GM21528 (cell line): ENCODE results near the gene POU2F3.
"Not testable (repeated sequence)": the region's sequence is repeated elsewhere in the genome, so short reads cannot be mapped to it uniquely, and the experiment has no call there.

Source experiments
- ATAC-seq: cut with Tn5 transposase; IDR thresholded peaks from one replicate; pipeline ENCODE4 v1.9.1; 2021; ENCODE audit warnings: mild to moderate bottlenecking, moderate library complexity; ENCODE audit not compliant: unreplicated experiment, low FRiP score

The POU2F3 gene

GRCh38 chr11:120248551-120249278 lies 8.8 kb downstream of the POU2F3 start:
- no peak for ATAC-seq

DNA sequence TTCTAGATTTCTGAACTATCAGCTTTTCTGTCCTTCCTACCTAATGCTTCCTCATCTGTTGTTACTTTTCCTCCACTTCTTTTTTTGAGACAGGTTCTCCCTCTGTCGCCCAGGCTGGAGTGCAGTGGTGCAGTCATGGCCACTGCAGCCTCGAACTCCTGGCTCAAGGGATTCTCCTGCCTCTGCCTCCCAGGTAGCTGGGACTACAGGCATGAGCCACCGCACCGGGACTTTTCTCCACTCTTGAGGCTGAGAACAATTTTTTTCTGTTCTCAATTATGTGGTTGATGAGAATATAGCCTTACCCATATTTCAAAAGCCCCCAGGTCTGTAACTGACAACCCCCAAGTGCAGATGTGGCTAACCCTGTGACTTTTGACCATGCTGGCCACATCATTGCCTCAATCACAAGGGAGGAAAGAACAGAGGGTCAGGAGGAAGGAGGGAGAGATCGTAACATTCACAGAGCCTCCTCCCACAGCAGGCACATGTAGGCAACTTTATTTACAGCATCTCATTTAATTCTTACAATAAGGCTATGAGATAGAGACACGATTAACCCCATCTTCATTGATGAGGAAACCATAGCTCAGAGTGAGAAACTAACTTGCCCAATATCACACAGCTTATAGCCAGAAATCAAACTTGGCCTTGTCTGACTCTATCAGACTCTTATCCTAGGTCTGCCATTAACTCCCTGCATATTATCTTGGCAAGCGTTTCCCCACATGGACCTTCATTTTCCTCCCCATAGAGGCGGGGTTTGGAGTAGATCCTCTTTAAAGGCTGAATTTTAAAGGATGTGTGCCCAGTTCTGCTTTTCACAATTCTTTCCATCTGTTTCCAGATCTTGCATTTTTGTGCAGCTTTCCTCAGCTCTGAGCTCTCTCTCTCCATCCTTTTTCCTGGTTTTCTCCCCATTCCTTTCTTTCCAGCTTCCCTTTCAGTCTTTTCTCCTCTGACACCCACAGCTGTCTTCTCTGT lies 9.6 kb downstream of the POU2F3 start:
- no peak for ATAC-seq

DNA sequence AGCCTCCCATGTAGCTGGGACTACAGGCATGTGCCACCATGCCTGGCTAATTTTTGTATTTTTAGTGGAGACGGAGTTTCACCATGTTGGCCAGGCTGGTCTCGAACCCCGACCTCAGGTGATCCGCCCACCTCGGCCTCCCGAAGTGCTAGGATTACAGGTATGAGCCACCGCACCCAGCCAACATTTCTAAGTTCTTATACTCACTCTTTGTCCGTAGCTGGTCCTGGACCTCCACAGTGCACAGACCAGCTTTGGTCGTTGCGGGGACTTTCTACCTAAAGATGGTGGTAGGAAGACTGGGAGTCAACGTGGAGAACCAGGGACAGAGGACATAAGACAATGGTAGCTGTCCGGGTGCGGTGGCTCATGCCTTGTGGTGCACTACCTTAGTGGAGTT lies 13.4 kb downstream of the POU2F3 start:
- ATAC-seq, result not testable (repeated sequence)

DNA sequence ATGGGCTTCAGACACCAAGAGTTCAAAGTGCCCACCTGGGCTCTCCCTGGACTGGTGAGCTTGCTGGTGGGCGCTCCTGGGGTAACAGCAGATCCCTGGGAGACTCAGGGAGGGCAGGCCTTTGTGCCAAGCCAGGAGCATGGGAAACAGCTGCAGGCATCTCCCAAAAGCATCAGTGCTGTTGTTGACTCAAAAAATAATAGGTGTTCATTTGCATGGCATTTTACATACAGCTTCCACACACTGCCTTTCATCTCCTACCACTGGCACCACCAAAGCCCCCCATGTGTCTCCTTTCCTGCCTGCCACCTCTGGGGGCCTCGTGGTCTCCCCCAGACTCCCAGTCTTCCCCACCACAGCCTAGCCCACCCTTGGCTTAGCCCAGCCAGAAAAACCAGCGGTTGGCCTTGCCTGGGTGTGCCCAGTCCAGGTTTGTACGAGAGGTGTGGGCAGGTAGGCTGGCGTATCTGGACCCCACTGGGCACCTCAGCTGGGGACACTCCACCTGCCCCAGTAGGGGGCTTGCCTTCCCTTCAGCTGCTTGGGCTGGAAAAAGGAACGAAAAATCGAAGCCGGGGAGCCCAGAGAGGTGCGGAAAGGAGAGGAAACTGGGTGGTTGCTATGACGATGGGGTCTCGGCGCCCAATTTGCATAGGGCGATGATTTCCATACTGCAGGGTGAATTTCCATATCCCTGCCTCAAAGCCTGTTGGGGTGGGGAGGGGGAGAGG lies 15.0 kb downstream of the POU2F3 start:
- ATAC-seq, result no peak

DNA sequence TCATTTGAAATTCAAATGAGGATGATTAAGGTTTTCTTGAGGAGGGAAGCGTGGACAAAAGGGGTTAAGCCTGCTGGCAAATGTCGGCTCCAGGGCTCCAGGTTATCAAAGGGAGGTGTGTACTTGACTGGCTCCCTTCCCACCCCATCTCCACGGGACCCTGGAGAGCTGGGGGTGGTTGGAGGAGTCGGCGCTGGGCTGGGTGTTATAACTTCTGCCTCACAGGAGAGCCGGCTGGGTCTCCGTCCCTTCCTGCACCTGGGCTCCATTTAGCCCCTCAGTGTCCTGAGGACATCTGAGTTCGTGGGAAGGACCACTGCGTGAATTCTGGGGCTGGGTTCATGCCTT lies 15.6 kb downstream of the POU2F3 start:
- ATAC-seq, result no peak

DNA sequence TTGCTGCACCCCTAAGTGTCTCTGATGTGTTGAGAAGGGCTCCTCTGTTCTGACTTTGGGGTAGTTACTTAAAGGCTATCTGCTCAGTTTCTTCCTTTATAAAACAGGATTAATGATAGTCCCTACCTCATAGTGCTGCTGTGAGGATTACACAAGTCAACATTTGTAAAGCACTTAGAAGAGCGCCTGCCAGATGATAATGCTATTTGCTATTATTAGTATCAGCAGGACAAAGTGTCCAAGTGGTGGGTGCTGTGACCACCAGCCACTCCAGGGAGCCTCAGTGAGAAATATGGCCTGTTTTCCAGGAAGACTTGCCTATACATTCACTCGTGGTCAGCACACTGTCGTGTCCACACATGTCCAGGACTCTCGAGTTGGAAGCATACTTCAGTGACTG lies 16.2 kb downstream of the POU2F3 start:
- ATAC-seq, result no peak

DNA sequence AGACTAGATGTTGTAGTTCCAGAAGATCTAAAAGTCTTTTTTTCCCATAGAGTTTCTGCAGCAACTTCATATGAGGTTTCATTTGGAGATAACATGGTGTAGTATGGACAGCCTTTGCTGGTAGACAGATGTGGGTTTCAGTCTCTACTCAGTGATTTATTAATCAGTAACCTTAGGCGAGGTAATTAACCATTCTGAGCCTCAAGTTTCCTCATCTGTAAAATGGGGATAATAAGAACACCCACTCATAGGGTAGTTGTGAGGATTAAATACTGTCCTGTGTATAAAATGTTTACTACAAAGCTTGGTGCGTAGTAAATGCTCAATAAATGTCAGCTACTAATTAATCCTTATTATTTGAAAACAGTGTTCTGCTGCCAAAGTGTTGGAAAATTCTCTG lies 16.8 kb downstream of the POU2F3 start:
- no peak for ATAC-seq

DNA sequence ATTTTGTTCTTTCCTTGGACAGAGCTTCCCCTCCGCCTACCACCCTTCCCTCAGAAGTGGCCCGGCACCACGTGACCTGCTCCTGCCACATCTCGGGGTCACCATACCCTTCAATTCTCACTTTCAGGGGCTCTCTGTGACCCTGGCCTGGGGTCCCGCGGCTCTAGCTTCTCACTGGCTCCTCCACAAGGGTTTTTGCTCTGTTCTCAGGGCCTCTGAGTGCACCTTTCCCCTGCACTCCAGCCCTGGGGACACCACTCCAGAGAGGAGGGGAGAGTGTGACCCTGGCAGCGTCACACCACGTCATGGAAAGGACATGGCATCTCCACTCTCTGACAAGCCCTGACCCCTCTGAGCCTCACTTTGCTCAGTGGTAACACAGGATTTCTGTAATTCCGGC lies 17.4 kb downstream of the POU2F3 start:
- ATAC-seq, result no peak

DNA sequence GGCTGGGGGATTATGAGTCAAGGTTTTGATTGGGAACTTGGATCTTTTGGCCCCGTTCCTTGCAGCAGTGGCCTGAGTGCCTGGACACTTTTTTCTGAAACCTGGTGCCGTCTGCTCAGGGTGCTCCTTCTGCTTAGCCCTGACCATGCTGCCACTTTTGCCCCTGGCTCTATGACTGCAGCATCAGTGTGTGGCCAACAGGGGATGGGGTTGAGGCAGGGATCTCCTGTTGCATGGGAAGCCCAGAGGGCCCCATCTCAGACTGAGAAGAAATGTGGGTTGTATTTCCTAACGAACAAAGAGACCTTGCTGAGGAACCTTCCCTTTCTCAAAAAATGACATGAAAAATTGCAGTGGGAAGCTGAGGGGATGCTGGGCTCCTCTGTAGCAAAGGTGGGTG lies 18.7 kb downstream of the POU2F3 start:
- ATAC-seq, result no peak

- ATAC-seq, result no peak
These were observed 19.3 kb downstream of the POU2F3 start for GRCh38 chr11:120259241-120259640.

DNA sequence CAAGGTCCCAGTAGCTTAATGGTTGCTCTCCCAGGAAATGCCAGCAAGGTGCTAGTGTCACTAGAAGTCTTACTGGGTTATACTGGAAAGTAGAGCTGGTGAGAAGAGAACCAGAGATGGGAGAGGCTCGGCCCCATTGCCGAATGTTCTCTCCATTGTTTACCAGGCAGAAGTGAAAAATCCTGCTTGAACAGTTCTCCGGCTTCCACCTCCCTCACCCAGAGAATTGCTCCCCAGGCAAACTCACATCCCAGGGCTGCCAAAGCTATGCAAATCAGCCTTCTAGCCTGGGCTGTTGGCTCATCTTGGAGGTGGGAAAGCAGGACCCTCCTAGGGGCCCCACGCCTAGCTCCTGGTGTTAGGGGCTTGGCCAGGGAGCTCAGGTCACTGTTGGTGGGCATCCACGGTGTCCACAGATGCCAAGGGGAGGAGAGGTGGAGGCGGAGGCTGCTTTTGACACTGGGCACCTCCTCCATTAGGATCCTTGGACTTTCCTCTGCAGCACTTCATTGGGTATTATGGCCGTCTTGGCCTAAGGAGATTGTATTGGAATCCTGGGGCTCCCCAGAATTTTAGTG lies 20.1 kb downstream of the POU2F3 start:
- ATAC-seq, result no peak

GRCh38 chr11:120260616-120261015 lies 20.7 kb downstream of the POU2F3 start:
- no peak for ATAC-seq

DNA sequence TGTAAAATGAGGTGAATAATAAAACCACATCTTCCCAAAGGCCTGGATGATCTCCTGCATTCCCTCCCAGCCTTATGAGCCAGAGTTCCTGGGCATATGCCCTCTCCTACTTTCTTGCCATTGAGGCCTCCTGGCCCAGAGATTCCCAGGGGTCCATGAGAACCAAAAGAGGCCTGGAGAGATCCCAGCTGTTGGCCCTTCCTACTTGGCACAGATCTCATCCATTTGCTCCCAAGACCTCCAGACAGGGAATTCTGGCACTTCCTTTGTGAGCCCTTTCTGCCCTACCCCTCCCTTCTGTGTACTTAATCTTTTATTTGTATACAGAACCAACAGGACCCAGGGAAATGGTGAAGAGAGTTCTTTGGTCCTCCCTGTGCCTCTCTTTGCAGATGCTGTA lies 21.4 kb downstream of the POU2F3 start:
- no peak for ATAC-seq

DNA sequence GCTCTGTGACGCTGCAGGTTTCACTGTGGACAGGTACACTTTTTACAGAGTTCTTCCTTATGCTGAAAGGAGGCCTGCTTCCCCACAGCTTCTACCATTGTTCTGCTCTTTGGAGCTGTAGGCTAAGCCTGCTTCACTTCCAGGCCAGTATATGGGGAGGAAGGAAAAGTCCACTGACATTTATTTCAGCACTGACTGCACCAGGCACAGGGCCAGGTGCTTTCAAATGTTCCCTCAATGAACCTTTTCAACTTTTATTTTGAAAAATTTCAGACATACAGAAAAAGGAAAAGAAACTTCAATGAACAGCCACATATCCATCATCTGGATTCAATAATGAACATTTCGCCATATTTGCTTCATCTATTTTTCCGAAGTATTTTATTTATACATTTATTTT lies 22.0 kb downstream of the POU2F3 start:
- ATAC-seq, result no peak

DNA sequence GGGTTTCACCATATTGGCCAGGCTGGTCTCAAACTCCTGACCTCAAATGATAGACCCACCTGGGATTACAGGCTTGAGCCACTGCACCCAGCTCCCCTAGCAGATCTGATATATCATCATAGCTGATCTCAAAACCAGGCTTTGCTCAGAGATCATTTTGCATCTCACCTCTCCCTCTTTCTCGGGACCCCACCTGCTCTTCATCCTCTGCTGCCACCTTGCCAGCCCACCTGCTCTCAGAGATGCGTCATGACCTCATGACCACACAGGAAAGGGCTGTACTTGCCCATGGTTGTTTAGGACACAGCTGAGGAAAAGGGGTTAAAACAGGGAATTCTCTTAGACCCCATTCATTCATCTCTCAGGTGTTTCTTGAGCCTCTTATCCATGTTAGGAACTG lies 27.4 kb downstream of the POU2F3 start:
- ATAC-seq, result no peak

- no peak for ATAC-seq
These were observed 28.7 kb downstream of the POU2F3 start for GRCh38 chr11:120268686-120269085.

DNA sequence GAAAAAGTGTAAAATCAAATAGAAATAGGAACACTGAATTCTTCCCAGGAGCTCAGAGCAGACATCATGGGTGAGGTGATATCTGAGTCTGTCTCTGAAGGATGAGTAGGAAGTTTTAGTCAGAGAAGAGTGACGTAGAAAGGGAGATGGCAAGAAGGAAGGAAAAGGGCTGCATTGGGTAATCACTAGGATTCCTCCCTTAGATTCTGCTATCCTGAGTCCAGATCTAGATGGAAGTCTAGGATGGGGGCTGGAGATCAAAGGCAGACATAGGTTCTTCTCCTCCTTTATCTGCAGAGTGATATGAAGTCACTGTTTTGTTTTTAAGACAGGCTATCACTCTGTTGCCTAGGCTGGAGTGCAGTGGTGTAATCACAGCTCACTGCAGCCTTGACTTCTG lies 30.4 kb downstream of the POU2F3 start:
- no peak for ATAC-seq

- ATAC-seq, result no peak
These were observed 31.7 kb downstream of the POU2F3 start for GRCh38 chr11:120271672-120272071.

DNA sequence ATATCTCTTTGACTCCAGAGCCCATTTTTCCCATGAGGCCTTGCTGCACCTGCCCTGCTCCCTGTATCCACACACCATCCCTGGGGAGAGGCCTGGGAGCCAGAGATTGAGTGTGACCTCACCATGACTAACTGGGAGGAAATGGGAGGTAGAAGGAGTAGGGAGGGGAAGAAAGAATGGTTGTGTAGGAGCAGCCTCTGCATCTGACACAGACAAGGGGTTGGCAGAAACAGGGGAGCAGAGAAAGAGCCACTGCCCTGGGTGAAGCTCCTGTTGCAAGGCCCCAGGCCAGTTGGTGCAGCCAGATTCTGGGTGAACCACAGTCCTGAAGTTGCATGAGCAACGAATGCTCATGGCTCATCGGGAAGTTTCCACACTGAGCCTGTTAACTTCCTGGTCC lies 32.4 kb downstream of the POU2F3 start:
- no peak for ATAC-seq

- ATAC-seq, result no peak
These were observed 33.5 kb downstream of the POU2F3 start for GRCh38 chr11:120273432-120273831.

GRCh38 chr11:120273956-120274355 lies 34.0 kb downstream of the POU2F3 start:
- ATAC-seq, result not testable (repeated sequence)
